GM12801 (cell line): ENCODE results near the gene IER5.

Source experiments
- CTCF ChIP-seq: IDR thresholded peaks from one replicate; pipeline ENCODE4 v1.5.1; 2011; ENCODE audit warnings: control low read depth; ENCODE audit not compliant: insufficient read length; ENCODE audit errors: extremely low read depth

Gene IER5

GRCh38 chr1:181121498-181121897 lies 33.0 kb downstream of the IER5 start:
- TF ChIP-seq CTCF: no peak

GRCh38 chr1:181122222-181122621 lies 33.7 kb downstream of the IER5 start:
- no peak for TF ChIP-seq CTCF

GRCh38 chr1:181123173-181123572 lies 34.7 kb downstream of the IER5 start:
- TF ChIP-seq CTCF: no peak

- no peak for TF ChIP-seq CTCF
These were observed 35.8 kb downstream of the IER5 start for GRCh38 chr1:181124291-181124751.

GRCh38 chr1:181126289-181126688 lies 37.8 kb downstream of the IER5 start:
- TF ChIP-seq CTCF: no peak

GRCh38 chr1:181126871-181127587 lies 38.5 kb downstream of the IER5 start:
- no peak for TF ChIP-seq CTCF

GRCh38 chr1:181127898-181128453 lies 39.5 kb downstream of the IER5 start:
- no peak for TF ChIP-seq CTCF
